HG03060 (cell line): ENCODE measurements around the gene KRT16.
"Not testable (repeated sequence)": the region's sequence is repeated elsewhere in the genome, so short reads cannot be mapped to it uniquely, and the experiment has no call there.

ENCODE experiments used
- ATAC-seq: cut with Tn5 transposase; IDR thresholded peaks from one replicate; pipeline ENCODE4 v1.9.1; 2021; ENCODE audit warnings: low read depth, moderate number of reproducible peaks; ENCODE audit not compliant: unreplicated experiment

The KRT16 gene

DNA sequence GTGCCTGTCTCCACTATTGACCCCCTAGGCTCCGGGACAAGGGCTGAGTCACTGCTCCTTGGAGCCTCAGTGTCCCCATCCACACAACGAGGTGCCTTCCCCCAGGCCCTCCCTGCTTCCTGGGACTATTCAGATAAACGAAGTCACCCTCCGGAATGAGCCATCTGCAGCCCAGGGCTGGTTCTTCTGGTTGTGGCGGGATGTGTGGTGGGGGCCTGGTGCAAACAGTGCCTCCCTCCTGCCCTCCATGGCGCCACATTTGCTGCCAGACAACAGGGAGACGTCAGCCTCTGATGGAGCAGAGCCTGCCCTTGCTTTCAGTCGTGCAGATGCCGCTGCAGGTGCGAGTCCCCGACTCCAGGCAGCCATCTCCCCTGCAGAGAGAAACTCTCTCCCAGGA is 5.1 kb upstream of the KRT16 start:
- no peak for ATAC-seq

DNA sequence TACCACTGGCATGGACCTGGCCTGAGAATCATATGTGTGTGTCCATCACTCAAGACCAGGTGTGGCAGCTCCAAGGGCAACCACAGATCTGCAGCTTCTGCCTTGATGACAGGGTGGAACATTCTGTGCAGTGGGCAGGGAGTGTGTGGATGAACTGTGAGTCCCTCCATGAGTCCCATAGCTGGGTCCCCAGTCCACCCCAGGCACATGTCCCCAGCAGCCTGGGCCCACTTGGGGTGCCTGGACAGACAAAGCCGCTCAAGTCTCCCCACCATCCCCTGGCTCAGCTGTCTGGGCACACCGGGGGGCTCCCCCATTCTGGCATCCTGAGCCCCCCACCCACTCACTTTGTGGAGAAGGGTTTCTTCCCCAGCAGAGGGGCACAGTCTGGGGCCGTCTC is 4.6 kb upstream of the KRT16 start:
- ATAC-seq = no peak

DNA sequence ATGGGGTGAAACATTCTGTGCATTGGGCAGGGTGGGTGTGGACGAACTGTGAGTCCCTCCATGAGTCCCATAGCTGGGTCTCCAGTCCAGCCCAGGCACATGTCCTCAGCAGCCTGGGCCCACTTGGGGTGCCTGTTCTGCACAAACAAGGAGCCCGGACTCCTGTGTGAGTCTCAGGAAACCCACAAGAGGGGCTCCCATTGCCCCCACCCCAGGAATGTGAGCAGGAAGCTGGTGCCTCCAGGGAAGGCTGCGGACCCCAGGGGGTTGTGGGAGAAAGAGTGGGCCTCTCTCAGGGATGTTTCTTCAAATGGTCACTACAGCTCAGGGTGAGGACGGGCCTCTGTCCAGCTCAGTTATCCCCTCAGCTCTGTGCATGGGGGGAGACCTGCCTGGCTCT is 3.9 kb upstream of the KRT16 start:
- not testable (repeated sequence) for ATAC-seq

DNA sequence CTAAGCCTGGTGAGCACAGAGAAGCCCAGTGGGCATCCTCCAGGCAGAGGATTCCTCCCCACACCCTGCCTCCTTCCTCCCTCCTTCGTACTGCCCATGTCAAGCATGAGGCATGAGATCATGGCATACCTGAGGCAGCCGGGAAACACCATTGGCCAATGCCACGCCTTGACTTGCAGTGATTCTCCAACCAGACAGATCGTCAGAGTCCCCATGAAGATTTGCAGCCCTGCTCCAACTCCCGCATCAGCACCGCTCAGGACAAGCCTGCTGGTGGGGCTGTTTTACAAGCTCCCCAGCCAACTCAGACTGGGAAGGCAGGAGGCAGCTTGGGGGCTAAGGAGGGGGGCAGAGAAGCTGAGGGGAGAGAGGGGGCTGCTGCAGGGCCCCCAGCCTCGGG is 2.9 kb upstream of the KRT16 start:
- ATAC-seq = no peak

GRCh38 chr17:41614767-41615166 is 2.2 kb upstream of the KRT16 start:
- ATAC-seq = not testable (repeated sequence)

- ATAC-seq = no peak
Measured at GRCh38 chr17:41614098-41614497, 1.5 kb upstream of the KRT16 start.

- ATAC-seq = no peak
Measured at GRCh38 chr17:41613277-41614082, 913 bp upstream of the KRT16 start.

- no peak for ATAC-seq
Measured at GRCh38 chr17:41610965-41611640, 1.5 kb downstream of the KRT16 start.

DNA sequence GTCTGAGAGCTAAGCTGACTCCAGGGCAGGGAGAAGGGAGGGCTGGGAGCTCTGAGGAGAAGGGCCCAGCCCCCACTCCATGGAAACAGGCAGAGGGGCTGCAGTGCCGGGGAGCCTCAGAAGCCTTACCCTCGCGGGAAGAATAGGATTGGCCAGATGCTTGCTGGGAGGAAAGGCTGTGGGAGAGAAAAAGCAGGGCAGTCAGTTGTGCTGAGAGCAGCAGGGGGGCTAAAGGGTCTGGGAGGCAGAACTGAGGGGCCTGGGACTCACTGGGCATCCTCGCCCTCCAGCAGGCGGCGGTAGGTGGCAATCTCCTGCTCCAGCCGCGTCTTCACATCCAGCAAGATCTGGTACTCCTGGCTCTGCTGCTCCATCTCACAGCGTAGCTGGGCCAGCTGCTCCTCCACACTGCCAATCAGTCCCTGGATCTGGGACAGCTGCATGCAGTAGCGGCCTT is 2.5 kb downstream of the KRT16 start:
- not testable (repeated sequence) for ATAC-seq

DNA sequence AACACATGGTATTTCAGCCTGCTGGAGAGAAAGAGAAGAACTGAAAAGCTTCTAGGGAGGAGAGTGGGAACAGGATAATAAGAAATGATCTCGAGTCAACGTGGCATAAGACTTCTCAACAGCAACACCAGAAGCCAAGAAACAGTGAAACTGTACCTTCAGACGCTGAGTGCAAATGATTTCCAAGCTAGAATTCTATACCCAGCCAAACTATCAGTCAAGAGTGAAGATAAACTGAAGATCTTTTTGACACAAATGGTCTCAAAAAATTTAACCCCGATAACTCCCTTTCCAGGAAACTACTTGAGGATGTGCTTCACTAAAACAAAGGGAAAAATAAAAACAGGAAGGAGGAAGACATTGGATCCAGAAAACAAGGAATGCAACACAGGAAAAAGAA is 5.6 kb downstream of the KRT16 start:
- ATAC-seq = not testable (repeated sequence)

DNA sequence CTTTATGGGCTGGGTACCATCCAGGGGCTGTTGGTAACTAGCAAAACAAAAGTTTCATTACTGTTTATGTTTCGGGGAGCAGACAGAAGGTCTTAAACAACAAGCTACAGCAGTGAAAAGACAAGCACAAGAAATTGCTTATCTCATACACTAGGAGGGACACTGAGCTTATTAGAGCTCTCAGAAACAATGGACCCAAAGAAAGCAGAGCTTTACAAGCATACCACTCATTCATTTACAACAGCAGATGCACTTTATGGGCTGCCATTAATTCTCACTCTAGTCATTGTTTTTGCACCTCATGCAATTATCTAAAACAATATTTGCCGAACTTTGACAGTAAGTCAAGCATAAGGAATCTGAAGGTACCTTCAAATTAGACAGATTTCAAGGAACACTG is 10.0 kb downstream of the KRT16 start:
- no peak for ATAC-seq

GRCh38 chr17:41600318-41600717 is 12.2 kb downstream of the KRT16 start:
- no peak for ATAC-seq

DNA sequence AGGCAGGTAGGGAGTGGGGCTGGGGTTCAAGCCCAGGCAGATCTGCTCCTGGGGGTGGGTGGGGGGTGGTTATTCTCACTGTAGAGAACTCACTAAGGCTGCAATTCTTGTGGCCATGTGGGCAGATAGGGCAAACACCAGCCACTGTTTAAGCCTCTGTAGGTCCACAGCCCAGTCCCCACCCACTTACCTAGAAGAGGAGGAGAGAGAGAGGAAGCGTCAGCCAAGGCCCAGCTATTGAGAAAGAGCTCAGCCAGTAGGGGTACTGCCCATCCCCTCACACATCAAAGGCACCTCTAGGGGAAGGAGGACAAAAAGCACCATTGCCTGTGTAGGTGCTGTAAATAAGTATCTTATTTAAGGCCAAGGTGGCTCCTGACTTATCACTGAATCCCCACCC is 12.9 kb downstream of the KRT16 start:
- no peak for ATAC-seq

- ATAC-seq = no peak
Measured at GRCh38 chr17:41595585-41595984, 17.0 kb downstream of the KRT16 start.

GRCh38 chr17:41594363-41594915 is 18.1 kb downstream of the KRT16 start:
- ATAC-seq = no peak

DNA sequence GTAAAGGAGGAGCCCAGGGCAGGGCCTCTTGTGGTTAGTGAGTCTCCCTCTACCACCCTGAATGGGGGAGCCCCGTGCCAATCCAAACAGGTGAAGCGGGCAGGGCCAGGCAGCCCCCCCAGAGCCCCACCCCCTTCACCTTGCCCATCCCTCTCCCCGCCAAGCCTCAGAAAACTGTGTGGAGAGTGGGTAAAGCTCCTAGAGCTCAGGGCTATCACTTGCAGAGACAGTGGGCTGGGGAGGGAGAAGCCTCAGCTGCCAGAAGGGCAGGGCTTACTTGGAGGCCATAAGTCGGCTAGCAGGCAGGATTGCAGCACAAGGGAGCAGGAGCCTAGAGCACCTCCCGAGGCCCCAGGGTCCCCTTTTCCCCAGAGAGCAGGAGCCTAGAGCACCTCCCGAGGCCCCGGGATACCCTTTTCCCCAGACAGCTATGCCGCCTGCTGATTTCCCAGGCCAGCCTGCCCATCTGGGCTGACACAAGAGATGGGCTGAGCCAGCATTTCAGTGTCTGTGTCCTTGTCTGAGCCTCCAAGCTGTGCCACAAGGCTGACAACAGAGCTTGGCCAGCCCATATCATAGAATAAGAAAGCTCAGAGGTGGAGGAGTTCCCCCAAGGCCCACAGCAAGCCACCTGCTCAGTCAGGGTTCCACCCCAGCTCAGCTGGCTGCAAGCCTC is 19.1 kb downstream of the KRT16 start:
- no peak for ATAC-seq

- ATAC-seq = no peak
Measured at GRCh38 chr17:41592601-41593305, 19.8 kb downstream of the KRT16 start.

DNA sequence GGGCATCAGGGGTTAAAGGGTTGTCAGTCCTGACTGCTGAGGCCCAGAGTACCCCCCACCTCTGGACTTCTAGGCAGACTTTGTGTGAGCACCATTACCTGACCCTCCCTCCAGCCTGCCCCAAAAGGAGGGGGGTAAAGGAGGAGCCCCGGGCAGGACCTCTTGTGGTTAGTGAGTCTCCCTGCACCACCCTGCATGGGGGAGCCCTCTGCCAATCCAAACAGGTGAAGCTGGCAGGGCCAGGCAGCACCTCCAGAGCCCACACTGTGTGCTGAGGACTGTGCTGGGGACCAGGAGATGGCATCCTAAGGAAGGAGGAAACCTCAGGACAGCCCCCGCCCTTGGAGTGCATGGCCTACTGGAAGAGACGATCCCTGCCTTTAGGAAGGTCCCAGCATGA is 23.3 kb downstream of the KRT16 start:
- ATAC-seq = no peak

DNA sequence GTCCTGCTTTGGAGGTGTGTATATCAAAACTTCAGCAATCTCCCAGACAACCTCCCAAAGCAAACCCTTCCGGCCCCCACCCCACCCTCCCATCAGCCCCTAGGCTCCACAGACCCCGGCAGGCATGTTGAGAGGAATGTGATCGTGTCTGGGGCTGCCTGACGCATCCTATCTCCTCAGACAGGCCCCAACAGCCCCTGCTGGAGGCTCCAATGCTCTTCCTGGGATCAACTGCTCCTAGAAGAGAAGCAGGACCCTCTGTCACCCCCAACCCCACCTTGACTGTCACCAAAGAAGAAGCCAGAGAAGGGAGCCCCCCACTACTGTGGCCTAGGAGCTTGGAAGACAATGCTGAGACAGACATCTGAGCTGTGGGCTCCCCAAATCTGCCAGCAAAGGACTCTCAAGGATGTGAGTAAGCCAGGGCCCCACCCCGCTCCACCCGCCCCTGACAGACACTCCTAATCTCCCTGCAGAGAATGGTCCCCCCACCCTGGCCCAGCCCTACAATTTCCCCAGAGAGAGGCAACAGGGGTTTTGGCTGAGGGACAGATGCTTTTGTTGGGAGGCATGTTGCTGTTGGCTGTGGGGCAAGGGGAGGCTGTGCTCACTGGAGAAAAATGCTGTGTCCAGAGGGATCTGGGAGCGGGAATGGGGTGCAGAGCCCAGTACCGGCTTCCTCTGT is 24.3 kb downstream of the KRT16 start:
- ATAC-seq = no peak
